H1 (cell line): ENCODE data around the gene NBL1. TPM values are rescaled to one million over a fixed set of nuclear protein-coding genes. Genes with fewer than 3 reads are reported as not detected.

ENCODE experiments used
- CTBP2 ChIP-seq: IDR thresholded peaks from 2 replicates; pipeline ENCODE4 v1.7.0; 2011; ENCODE audit warnings: borderline replicate concordance, mild to moderate bottlenecking, moderate library complexity, mixed read lengths, low read length; ENCODE audit not compliant: insufficient read depth, insufficient read length
- FOSL1 ChIP-seq: IDR thresholded peaks from 2 replicates; pipeline ENCODE4 v1.6.1; 2011; ENCODE audit warnings: mild to moderate bottlenecking, low read depth, low read length, moderate library complexity; ENCODE audit not compliant: insufficient read depth
- POLR2A ChIP-seq, 2 experiments: IDR thresholded peaks; 1 replicate in 1 of 2; 2 replicates in 1 of 2; pipeline ENCODE4 v1.6.1; 2011; ENCODE audit warnings: low read depth in 2 of 2, low read length in 2 of 2, mild to moderate bottlenecking in 2 of 2; ENCODE audit errors: control extremely low read depth in 1 of 2
- RNF2 ChIP-seq: fragments of 200-900, 300-1000 bp; sonication (generic); IDR thresholded peaks from 2 replicates; pipeline ENCODE4 v1.7.1; 2016; ENCODE audit warnings: borderline replicate concordance, low read depth, mild to moderate bottlenecking, antibody characterized with exemption, low read length; ENCODE audit not compliant: poor library complexity, severe bottlenecking; ENCODE audit errors: missing control alignments
- TEAD4 ChIP-seq: IDR thresholded peaks from 2 replicates; pipeline ENCODE4 v1.6.1; 2012; ENCODE audit warnings: low read depth, low read length, inconsistent platforms, mixed read lengths
- polyA plus RNA-seq, 7 experiments: library from polyadenylated mRNA; depleted of rRNA in 3 of 7; stranded (reverse) in 5 of 7; unstranded in 2 of 7; fragments of >200 nt in 5 of 7; fragments of 200-250 nt in 2 of 7; gene quantifications; 1 replicate in 5 of 7; 2 replicates in 1 of 7; 4 replicates in 1 of 7; pipeline versions ENCODE4 v1.2.1 to v1.2.3, GENCODE V29; 2011 to 2013; ENCODE audit warnings: missing spikeins in 2 of 7, mixed read lengths in 2 of 7
- total RNA-seq: library from RNA; stranded (reverse); fragmentation: NEBNext Ultra II Directional; extraction: Animal tissue kit (Norgen Biotek cat#: 25700); gene quantifications from 2 replicates; pipeline ENCODE4 v1.2.1, GENCODE V29; 2021

Gene NBL1
- total and polyA plus RNA-seq, 2 of the 8 experiments (the other 6 are each of a cell fraction or from before 2014, with no cell fraction given): 8.7 to 9.7 TPM

GRCh38 chr1:19700079-19700777 lies 56.1 kb downstream of the NBL1 start (continued):
- no peak for TF ChIP-seq RNF2
- TF ChIP-seq CTBP2: no peak
- no peak for TF ChIP-seq TEAD4
- TF ChIP-seq POLR2A (IDR thresholded peaks at IDR 0.05; ENCODE audit: control extremely low read depth in 1 of 2, low read depth in 2 of 2, low read length in 2 of 2): no peak
- TF ChIP-seq FOSL1: no peak
- TF ChIP-seq, all 59 proteins: peak for 0
